H1 (cell line): ENCODE data around the gene SOX2. TPM values are rescaled to one million over a fixed set of nuclear protein-coding genes. Genes with fewer than 3 reads are reported as not detected.

Experiments used
- CTCF ChIA-PET: fragments of 300-600 bp; sonication (Branson Sonifier 250); formaldehyde crosslinking; loops from one replicate; lab custom pipeline; 2021; ENCODE audit not compliant: partially characterized antibody; lab: Charles Lee
- POLR2A ChIA-PET: fragments of 300-600 bp; sonication (Branson Sonifier 250); formaldehyde crosslinking; loops from one replicate; lab custom pipeline; 2021; ENCODE audit warnings: inconsistent platforms; ENCODE audit not compliant: partially characterized antibody; lab: Charles Lee
- DNase-seq, 2 experiments: peaks; one replicate each; pipeline versions ENCODE4 v3.0.0 to v3.0.0-alpha.2; 2010 to 2022; ENCODE audit warnings: low spot score in 2 of 2, low read depth in 1 of 2, mixed read lengths in 1 of 2
- FAIRE-seq: peaks from 2 replicates; lab custom pipeline; 2011; peaks lifted over from hg19 to GRCh38; lab: Jason Lieb, UNC
- H2AFZ ChIP-seq: 2 replicates; pipeline ENCODE4 v1.8.1; 2012; ENCODE audit warnings: low read length, inconsistent platforms
- H2AK5ac ChIP-seq: 2 replicates; pipeline ENCODE4 v1.6.1; 2013; ENCODE audit warnings: low read depth, low read length
- H2BK120ac ChIP-seq: replicated peaks from 2 replicates; pipeline ENCODE3; 2013; ENCODE audit warnings: low read depth, low read length, inconsistent platforms
- H2BK12ac ChIP-seq: 2 replicates; pipeline ENCODE4 v1.6.1; 2013; ENCODE audit warnings: low read depth, low read length
- H2BK15ac ChIP-seq: 2 replicates; pipeline ENCODE4 v1.6.1; 2013; ENCODE audit warnings: low read length
- H2BK20ac ChIP-seq: 2 replicates; pipeline ENCODE4 v1.6.1; 2013; ENCODE audit warnings: low read length
- H2BK5ac ChIP-seq: 2 replicates; pipeline ENCODE4 v1.6.1; 2013; ENCODE audit warnings: low read depth, low read length
- H3K14ac ChIP-seq: 2 replicates; pipeline ENCODE4 v1.6.1; 2013; ENCODE audit warnings: inconsistent platforms; ENCODE audit not compliant: insufficient read length
- H3K18ac ChIP-seq: 2 replicates; pipeline ENCODE4 v1.6.1; 2013; ENCODE audit warnings: low read length; ENCODE audit errors: extremely low read depth
- H3K23ac ChIP-seq: 2 replicates; pipeline ENCODE4 v1.6.1; 2013; ENCODE audit warnings: inconsistent platforms; ENCODE audit not compliant: insufficient read length
- H3K23me2 ChIP-seq: 2 replicates; pipeline ENCODE4 v1.6.1; 2013; ENCODE audit warnings: low read depth, low read length
- H3K27ac ChIP-seq: 2 replicates; pipeline ENCODE4 v1.6.1; 2011; ENCODE audit warnings: low read depth, low read length, inconsistent platforms
- H3K27me3 ChIP-seq, 4 experiments: replicated peaks in 1 of 4; 1 replicate in 1 of 4; 2 replicates in 3 of 4; pipeline versions ENCODE4 v1.6.1 to v1.8.1; 2011 to 2013; ENCODE audit warnings: low read length in 3 of 4, mild to moderate bottlenecking in 3 of 4, inconsistent platforms in 2 of 4, mixed read lengths in 2 of 4, moderate library complexity in 1 of 4; ENCODE audit not compliant: control insufficient read depth in 3 of 4, insufficient read depth in 3 of 4; ENCODE audit errors: extremely low read depth in 1 of 4
- H3K36me3 ChIP-seq, 4 experiments: 2 replicates each; pipeline versions ENCODE4 v1.6.1 to v1.8.1; 2011 to 2013; ENCODE audit warnings: mild to moderate bottlenecking in 4 of 4, low read length in 3 of 4, moderate library complexity in 2 of 4, control low read depth in 1 of 4, inconsistent platforms in 1 of 4; ENCODE audit not compliant: insufficient read depth in 4 of 4, control insufficient read depth in 2 of 4
- H3K4ac ChIP-seq: replicated peaks from 2 replicates; pipeline ENCODE3; 2013; ENCODE audit warnings: low read length, low read depth, mixed read lengths, inconsistent platforms; ENCODE audit not compliant: insufficient read length
- H3K4me1 ChIP-seq, 4 experiments: replicated peaks in 1 of 4; 1 replicate in 1 of 4; 2 replicates in 3 of 4; pipeline versions ENCODE4 v1.6.1 to v1.8.1; 2011 to 2013; ENCODE audit warnings: low read length in 3 of 4, inconsistent platforms in 2 of 4, mixed read lengths in 1 of 4; ENCODE audit not compliant: insufficient read depth in 4 of 4, control insufficient read depth in 3 of 4
- H3K4me2 ChIP-seq, 2 experiments: 2 replicates each; pipeline versions ENCODE4 v1.6.1 to v1.8.1; 2011 to 2013; ENCODE audit warnings: low read depth in 2 of 2, low read length in 2 of 2, control low read depth in 1 of 2, inconsistent platforms in 1 of 2, mild to moderate bottlenecking in 1 of 2; ENCODE audit not compliant: insufficient read depth in 1 of 2
- H3K4me3 ChIP-seq, 4 experiments: fragments of 200-600, 300-600 bp in 1 of 4; sonication (generic), shearing (Covaris generic), sonication (Bioruptor Twin) in 1 of 4; 2 replicates each; pipeline versions ENCODE4 v1.5.1 to v1.8.1; 2011 to 2016; ENCODE audit warnings: low read length in 4 of 4, low read depth in 3 of 4, control low read depth in 2 of 4, inconsistent platforms in 2 of 4, mild to moderate bottlenecking in 2 of 4, mixed read lengths in 1 of 4, moderate library complexity in 1 of 4; ENCODE audit not compliant: insufficient read depth in 2 of 4; ENCODE audit errors: extremely low read depth in 1 of 4
- H3K56ac ChIP-seq: replicated peaks from 2 replicates; pipeline ENCODE3; 2013; ENCODE audit warnings: low read depth, mild to moderate bottlenecking, mixed read lengths, low read length, inconsistent platforms; ENCODE audit not compliant: insufficient read length
- H3K79me1 ChIP-seq: 2 replicates; pipeline ENCODE4 v1.6.1; 2013; ENCODE audit warnings: low read depth, low read length, control low read depth
- H3K79me2 ChIP-seq, 2 experiments: 2 replicates each; pipeline versions ENCODE4 v1.6.1 to v1.8.1; 2012 to 2013; ENCODE audit warnings: low read length in 2 of 2, mild to moderate bottlenecking in 2 of 2, inconsistent platforms in 1 of 2; ENCODE audit not compliant: insufficient read depth in 2 of 2, control insufficient read depth in 1 of 2
- H3K9ac ChIP-seq, 4 experiments: replicated peaks in 1 of 4; 1 replicate in 1 of 4; 2 replicates in 3 of 4; pipeline versions ENCODE4 v1.6.1 to v1.8.1; 2011 to 2013; ENCODE audit warnings: low read depth in 3 of 4, low read length in 3 of 4, control low read depth in 2 of 4, mild to moderate bottlenecking in 2 of 4, moderate library complexity in 2 of 4, inconsistent platforms in 1 of 4; ENCODE audit errors: extremely low read depth in 1 of 4
- H3K9me3 ChIP-seq, 2 experiments: 2 replicates each; pipeline versions ENCODE4 v1.6.1 to v1.8.1; 2012 to 2013; ENCODE audit warnings: mild to moderate bottlenecking in 2 of 2, moderate library complexity in 2 of 2, control low read depth in 1 of 2, inconsistent platforms in 1 of 2, low read depth in 1 of 2, low read length in 1 of 2, mixed read lengths in 1 of 2; ENCODE audit not compliant: insufficient read depth in 2 of 2
- H4K20me1 ChIP-seq, 2 experiments: replicated peaks in 1 of 2; 2 replicates each; pipeline versions ENCODE3 to v1.8.1; 2011 to 2013; ENCODE audit warnings: inconsistent platforms in 2 of 2, low read length in 2 of 2, mild to moderate bottlenecking in 1 of 2; ENCODE audit not compliant: insufficient read depth in 2 of 2, control insufficient read depth in 1 of 2
- H4K5ac ChIP-seq: 2 replicates; pipeline ENCODE4 v1.6.1; 2013; ENCODE audit warnings: low read length, low read depth, mixed read lengths, inconsistent platforms; ENCODE audit not compliant: insufficient read length
- H4K8ac ChIP-seq: 2 replicates; pipeline ENCODE4 v1.8.0; 2013; ENCODE audit warnings: mild to moderate bottlenecking, moderate library complexity, low read length, inconsistent platforms; ENCODE audit not compliant: insufficient read depth; ENCODE audit errors: extremely low read depth
- H4K91ac ChIP-seq: replicated peaks from 2 replicates; pipeline ENCODE3; 2013; ENCODE audit warnings: low read length, mixed read lengths, inconsistent platforms; ENCODE audit not compliant: insufficient read length
- CHD2 ChIP-seq: IDR thresholded peaks from 2 replicates; pipeline ENCODE4 v1.6.1; 2012; ENCODE audit warnings: low read length, improper control_type of control experiment
- HDAC2 ChIP-seq, 2 experiments: fragments of 300-600 bp in 1 of 2; sonication (generic) in 1 of 2; IDR thresholded peaks; 2 replicates each; pipeline ENCODE4 v1.6.1; 2011 to 2012; ENCODE audit warnings: low read depth in 2 of 2, low read length in 2 of 2, mild to moderate bottlenecking in 2 of 2, moderate library complexity in 2 of 2, borderline replicate concordance in 1 of 2, inconsistent platforms in 1 of 2
- JUND ChIP-seq: IDR thresholded peaks from 2 replicates; pipeline ENCODE4 v1.6.1; 2011; ENCODE audit warnings: mild to moderate bottlenecking, improper control_type of control experiment, low read length
- MAFK ChIP-seq: IDR thresholded peaks from 2 replicates; pipeline ENCODE4 v1.6.1; 2012; ENCODE audit warnings: low read depth, mild to moderate bottlenecking, improper control_type of control experiment, low read length
- SP1 ChIP-seq: IDR thresholded peaks from 2 replicates; pipeline ENCODE4 v1.6.1; 2011; ENCODE audit warnings: low read depth, low read length
- TAF7 ChIP-seq: optimal IDR thresholded peaks from 2 replicates; pipeline ENCODE3; 2011; ENCODE audit warnings: low read depth, mild to moderate bottlenecking, inconsistent platforms, low read length, moderate library complexity, borderline replicate concordance
- TEAD4 ChIP-seq: IDR thresholded peaks from 2 replicates; pipeline ENCODE4 v1.6.1; 2012; ENCODE audit warnings: low read depth, low read length, inconsistent platforms, mixed read lengths
- WGBS, 2 experiments: shearing (Covaris generic) in 1 of 2; methylation state at CpG; one replicate each; pipeline versions ENCODE4 v1.1.6 to v1.1.7; 2013 to 2015; ENCODE audit warnings: low lambda C conversion rate in 2 of 2, mixed read lengths in 2 of 2, inconsistent platforms in 1 of 2, low coverage in 1 of 2, missing lambda C conversion rate in 1 of 2; ENCODE audit not compliant: insufficient replicate concordance in 2 of 2, insufficient coverage in 1 of 2, insufficient read length in 1 of 2; ENCODE audit errors: extremely low coverage in 1 of 2, missing lambda C conversion rate in 1 of 2; 5-methylcytosine and 5-hydroxymethylcytosine counted together
- polyA plus RNA-seq, 7 experiments: library from polyadenylated mRNA; depleted of rRNA in 3 of 7; stranded (reverse) in 5 of 7; unstranded in 2 of 7; fragments of >200 nt in 5 of 7; fragments of 200-250 nt in 2 of 7; gene quantifications; 1 replicate in 5 of 7; 2 replicates in 1 of 7; 4 replicates in 1 of 7; pipeline versions ENCODE4 v1.2.1 to v1.2.3, GENCODE V29; 2011 to 2013; ENCODE audit warnings: missing spikeins in 2 of 7, mixed read lengths in 2 of 7
- total RNA-seq: library from RNA; stranded (reverse); fragmentation: NEBNext Ultra II Directional; extraction: Animal tissue kit (Norgen Biotek cat#: 25700); gene quantifications from 2 replicates; pipeline ENCODE4 v1.2.1, GENCODE V29; 2021

The SOX2 gene
- total and polyA plus RNA-seq, 2 of the 8 experiments (the other 6 are each of a cell fraction or from before 2014, with no cell fraction given) = 149 to 247 TPM

DNA sequence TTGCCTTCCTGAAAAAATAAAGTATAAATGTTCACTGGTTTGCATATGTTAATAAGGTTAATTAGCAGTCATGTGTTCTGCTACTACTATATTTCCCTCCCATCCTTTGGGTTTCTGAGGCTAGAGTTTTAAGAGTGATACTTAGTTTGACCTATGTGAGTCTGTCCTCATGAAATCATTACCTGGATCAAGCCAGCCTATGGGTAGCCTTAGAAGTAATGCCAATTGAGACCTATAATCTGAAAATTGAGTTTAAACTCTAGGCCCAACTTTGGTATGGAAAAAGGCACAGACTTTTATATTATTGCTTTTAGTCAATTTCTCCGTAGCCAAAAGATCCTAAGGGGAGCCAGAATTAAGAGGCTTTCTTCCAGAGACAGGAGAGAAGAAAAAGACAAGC, 18.4 kb upstream of the SOX2 start:
- Histone ChIP-seq H2AK5ac (no peak overlapping the region), H3K36me3 (no peaks in the 10 kb centered on the region), H3K23me2 (peaks cover 14% of the 10 kb centered on the region), H2BK120ac (no peak overlapping the region), H3K4me3 (no peak overlapping the region), H3K79me1 (no peaks in the 10 kb centered on the region), H3K23ac (no peak overlapping the region), H3K14ac (no peak overlapping the region), H4K20me1 (no peaks in the 10 kb centered on the region), H3K27ac (no peak overlapping the region), H4K91ac (no peak overlapping the region), H3K27me3 (peaks cover 6 to 26% (median 23%) of the 10 kb centered on the region in 4 experiments), H2BK5ac (no peak overlapping the region), H3K18ac (no peak overlapping the region), H2BK15ac (no peak overlapping the region), H4K5ac (no peak overlapping the region), H3K9ac (no peak overlapping the region), H4K8ac (no peak overlapping the region), H3K4me1 (peaks cover 8 to 10% (median 9%) of the 10 kb centered on the region in 4 experiments; a peak in 4 of 7 replicates), H2BK20ac (no peak overlapping the region), H3K9me3 (no peaks in the 10 kb centered on the region), H3K56ac (no peak overlapping the region), H3K4me2 (no peak overlapping the region), H2BK12ac (no peak overlapping the region), H2AFZ (no peak overlapping the region), H3K79me2 (no peaks in the 10 kb centered on the region), H3K4ac (no peak overlapping the region)
- no peak for FAIRE-seq
- 83% methylated on average over 1 of the region's 1 CpG; no CpG with 5 or more reads in 1 of the 2 experiments for WGBS, 2 experiments
- ChIA-PET POLR2A (no interaction called here), CTCF (interaction anchor here (0.7 to 1.2 kb wide), 2 partner anchors 10 to 23 kb away, joined by 3 read pairs; no protein-coding TSS in a partner anchor)
- no peak for DNase-seq
- TF ChIP-seq MAFK (no peak), CHD2 (no peak), JUND (no peak), SP1 (no peak), TEAD4 (no peak), TAF7 (no peak), HDAC2 (IDR thresholded peaks at IDR 0.05; ENCODE audit: borderline replicate concordance in 1 of 2, low read depth in 2 of 2, low read length in 2 of 2) (no peak)
